Forelimb muscle (tissue), 1 donor: Measurements from ENCODE around the gene KAZN. TPM values are rescaled to one million over a fixed set of nuclear protein-coding genes. Genes with fewer than 3 reads are reported as not detected.

Experiments used
- DNase-seq: peaks from one replicate; pipeline ENCODE4 v3.0.0-alpha.2; 2013; ENCODE audit warnings: low read depth
- polyA plus RNA-seq: library from polyadenylated mRNA; unstranded; fragments of 120-200 nt; gene quantifications from one replicate; pipeline ENCODE4 v1.2.1, GENCODE V29; 2013; ENCODE audit not compliant: insufficient read length

The KAZN gene
- polyA plus RNA-seq, 1 donor: 12.8 TPM

GRCh38 chr1:14934867-14935266 lies 336.4 kb downstream of the KAZN start:
- no peak for DNase-seq

DNA sequence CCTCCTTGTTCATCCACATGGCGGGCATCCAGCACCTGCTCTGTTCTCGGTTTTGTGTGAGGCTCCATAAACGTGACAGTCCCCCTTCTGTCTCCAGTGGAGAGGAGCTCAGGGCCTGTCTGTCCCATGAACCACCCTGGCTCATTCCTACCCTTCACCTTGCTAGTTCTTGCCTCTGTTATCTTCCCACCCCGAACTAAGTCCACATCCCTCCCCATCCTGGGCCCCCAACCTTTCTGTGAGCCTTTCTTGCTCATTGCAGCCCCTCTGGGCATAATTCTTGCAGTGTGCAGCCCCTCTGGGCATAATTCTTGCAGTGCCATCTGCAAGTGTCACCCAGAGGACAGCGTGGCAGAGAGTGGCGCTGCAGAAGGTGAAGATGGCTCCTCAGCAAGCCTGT lies 338.3 kb downstream of the KAZN start:
- no peak for DNase-seq

- DNase-seq: no peak
Measured at GRCh38 chr1:14937288-14937949, 338.9 kb downstream of the KAZN start.

DNA sequence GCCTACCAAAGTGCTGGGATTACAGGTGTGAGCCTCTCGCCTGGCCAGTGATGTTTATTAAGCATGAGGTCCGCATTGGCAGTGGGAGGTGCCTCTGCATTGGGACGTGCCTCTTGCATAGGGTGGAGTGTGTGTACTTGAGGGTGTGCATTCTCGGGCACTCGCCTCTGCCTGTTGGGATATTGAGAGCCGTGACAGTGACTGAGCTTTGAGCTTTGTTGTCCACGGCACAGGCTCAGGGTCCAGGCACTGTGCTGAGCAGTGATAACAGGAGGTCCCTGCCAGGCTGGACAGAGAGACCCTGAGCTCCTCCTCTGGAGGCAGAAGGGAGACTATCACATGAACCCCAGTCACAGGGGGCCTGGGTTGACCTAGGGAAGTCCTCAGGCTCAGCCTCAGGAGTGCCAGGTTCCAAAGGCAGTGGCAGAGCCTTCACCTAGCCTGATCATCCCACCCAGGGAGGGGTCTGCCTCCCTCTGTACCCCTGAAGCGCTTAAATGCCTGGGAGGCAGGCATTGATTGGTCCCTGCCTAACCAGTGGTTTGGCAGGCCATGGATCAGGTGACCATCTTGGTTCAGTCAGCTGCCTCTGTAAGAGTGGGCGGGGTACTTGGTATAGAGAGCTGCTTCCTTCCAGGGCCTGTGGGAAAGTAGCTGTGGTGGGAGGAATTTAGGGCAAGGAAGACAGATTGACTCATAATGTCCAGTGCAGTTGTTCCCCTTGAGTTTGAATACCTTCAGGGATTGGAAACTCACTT lies 341.2 kb downstream of the KAZN start:
- DNase-seq: no peak

GRCh38 chr1:14940285-14940870 lies 341.9 kb downstream of the KAZN start:
- DNase-seq: no peak

DNA sequence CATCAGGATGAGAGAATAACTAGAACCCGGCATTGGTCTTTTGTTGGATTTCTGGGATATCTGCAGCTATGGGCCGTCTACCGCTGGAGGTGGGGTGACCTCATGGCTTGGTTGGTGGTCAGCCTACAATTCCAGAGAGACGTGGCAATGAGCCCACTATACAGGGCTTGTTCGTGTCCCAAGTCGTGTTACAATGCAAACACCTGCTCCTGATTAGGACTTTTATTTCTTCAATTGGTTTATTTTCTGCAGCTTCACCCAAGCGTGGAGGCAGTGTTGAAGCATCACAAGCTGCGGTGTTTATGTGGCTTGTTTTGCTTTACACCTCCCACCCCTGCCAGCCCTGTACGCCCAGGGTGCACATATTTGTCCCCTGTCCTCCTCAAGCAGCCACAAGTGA lies 343.4 kb downstream of the KAZN start:
- no peak for DNase-seq

DNA sequence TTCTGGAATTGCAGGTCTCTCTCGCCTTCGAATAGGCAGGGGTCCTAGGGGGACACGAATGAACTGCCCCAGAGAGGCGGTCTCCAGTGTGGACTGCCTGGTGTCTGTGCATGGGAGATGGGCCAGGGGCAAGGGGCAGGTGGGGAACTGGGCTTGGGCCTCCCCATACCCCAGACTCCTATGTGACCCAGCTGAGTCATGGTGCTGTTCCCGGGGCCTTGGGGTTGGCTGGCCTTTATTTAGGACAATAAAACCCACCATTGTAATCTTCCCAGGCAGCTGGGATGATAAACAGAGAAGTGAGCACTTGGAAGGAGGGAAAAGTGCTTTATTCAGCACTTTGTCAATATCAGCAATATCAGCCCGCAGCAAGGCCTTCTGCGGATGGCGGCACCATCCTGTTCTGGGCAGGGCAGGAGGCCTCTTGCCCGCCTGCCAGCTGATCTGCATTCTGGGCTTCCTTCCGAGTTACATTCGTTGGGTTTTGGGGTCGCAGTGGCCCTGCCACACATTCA lies 346.0 kb downstream of the KAZN start:
- DNase-seq: no peak

- DNase-seq: no peak
Measured at GRCh38 chr1:14945132-14946010, 346.9 kb downstream of the KAZN start.

- DNase-seq: no peak
Measured at GRCh38 chr1:14946011-14946359, 347.5 kb downstream of the KAZN start.

GRCh38 chr1:14946684-14947238 lies 348.3 kb downstream of the KAZN start:
- no peak for DNase-seq

- no peak for DNase-seq
Measured at GRCh38 chr1:14947421-14947820, 348.9 kb downstream of the KAZN start.

DNA sequence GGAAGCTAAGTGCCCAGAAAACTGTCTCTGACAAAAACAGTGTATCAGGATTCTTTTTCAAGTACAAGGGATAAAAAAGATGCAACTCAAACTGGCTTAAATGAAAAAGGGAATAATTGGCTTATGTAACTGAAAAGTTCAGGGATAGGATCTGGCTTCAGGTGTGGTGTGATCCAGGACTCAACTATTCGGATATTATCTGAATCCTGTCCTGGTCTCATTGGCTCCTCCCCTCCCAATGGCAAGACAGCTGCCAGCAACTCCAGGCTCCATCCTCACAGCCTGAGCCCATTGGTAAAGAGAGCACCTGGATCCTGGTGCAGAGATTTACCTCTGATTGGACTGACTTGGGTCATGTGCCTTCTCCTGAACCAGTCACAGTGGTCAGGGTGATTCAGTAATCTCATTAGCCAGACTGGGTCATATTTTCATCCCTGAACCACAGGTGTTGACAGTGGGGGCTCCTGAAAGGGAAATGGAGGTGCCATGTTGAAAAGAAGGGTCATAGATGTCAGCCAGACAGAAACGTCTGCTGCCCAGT lies 349.7 kb downstream of the KAZN start:
- DNase-seq: no peak

DNA sequence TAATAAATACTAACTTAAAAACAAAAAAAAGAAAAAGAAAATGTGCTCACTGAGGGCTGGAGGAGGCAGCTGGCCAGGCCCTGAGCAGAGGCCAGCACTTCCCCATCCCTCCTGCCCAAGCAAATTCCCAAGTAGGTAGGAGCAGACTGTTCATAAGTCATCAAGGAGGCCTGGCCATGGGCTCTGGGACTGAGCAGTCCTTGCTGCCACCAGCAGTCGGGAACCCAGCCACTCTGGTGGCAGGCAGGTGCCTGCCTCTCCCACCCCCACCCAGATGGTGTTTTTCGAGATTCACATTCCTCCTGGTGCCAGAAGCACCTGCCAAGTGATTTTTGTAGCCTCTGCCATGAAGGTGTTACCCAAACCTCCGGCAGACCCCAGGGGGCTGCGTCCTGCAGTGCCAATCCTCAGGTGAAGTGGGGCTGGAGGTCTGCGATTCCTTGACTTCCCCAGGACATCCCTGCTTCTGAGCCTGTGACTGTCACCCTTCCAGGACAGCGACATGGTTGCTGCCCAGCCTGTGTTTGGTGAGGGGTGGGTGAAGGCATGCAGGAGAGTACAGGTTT lies 350.9 kb downstream of the KAZN start:
- DNase-seq: no peak

GRCh38 chr1:14949836-14950713 lies 351.6 kb downstream of the KAZN start:
- DNase-seq: no peak

DNA sequence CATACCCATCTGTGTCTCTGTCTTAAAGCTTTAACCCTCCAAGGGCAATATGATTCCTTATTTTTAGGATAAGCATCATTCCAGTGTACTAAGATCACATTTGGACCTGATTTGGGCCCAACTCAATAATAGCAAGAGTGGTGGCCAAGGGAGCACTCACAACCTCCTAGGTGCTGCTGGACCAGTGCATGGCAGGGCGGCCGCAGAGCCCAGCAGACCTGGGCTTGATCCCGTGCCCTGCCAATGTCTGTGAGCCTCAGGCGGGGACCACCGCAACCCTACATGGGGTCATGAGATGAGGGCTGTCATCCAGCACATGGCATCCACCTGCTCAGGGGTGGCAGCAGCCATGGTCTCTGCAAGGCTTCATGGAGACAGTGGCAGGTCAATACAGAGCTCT lies 353.3 kb downstream of the KAZN start:
- no peak for DNase-seq

DNA sequence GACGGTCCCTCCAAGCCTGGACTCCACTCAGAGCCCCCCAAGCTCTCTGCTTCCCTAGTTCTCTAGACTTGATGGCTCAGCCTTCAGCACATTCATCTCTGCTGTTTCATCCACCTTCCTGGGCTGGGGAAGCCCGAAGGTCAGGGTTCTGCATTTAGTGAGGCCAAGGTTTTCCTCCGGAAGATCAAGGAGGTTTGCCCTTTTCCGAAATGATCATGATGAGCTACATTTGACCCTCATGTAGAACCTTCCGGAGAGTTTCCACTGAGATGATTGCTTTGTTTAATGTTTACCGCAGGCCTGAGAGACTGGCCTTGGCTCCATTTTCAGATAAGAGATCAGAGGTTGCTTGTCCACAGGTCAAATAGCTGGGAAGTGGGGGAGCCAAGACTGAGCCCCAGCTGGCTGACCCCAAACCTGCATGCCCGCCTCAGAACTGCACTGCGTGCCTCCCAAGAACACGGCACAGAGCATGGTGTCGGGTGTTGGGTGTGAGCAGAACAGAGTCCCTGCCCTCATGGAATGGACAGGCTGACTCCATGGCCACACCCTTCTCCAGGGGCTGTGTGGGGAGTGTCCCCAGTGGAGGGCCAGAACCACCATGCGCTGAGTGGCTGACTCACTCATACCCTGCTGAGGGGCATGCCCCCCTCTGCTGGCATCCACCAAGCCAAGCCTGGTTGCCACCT lies 354.3 kb downstream of the KAZN start:
- DNase-seq: no peak

DNA sequence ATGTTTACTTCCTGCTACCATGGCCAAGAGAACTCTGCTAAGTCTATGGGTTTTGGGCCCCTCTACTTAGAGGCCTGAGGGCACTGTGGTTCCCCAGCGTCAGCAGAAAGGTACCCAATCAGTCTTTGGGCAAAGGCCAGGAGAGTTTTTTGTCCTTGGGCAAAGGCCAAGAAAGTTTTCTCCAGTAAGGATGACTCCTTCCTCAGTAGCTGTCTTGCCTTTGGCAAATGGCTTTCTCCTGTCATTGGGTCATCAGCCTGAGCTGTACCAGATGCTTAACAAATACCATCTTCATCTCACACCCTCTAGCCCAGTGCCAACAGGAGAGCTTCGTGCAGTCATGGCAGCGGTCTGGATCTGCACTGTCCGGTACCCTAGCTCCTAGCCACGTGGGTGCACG lies 355.7 kb downstream of the KAZN start:
- DNase-seq: no peak

DNA sequence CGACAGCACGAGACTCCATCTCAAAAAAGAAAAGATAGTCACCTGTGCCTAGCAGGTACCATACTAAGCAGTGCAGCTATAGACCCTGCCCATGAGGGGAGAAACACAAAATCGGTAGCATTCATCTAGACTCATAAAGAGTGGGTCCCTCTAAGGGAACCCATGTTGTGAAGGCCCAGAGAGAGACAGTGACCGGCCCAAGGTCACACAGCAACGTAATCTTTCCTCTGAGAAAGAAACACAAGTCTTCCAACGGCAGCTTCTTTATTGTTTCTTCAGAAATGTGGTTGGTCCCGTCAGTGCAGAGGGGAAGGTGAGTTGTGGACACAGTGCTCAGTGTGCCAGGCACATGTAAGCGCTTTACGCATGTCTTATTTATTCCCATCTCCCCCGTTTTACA lies 356.4 kb downstream of the KAZN start:
- DNase-seq: no peak

- DNase-seq: no peak
Measured at GRCh38 chr1:14955402-14955801, 356.9 kb downstream of the KAZN start.
